Progenitor cell of endocrine pancreas (in vitro differentiated cells): Measurements from ENCODE around the gene DISP3. TPM values are rescaled to one million over a fixed set of nuclear protein-coding genes. Genes with fewer than 3 reads are reported as not detected.

Experiments
- DNase-seq: peaks from one replicate; pipeline ENCODE4 v3.0.0; 2021; ENCODE audit warnings: low spot score; ENCODE audit not compliant: unreplicated experiment
- H3K27ac Mint-ChIP-seq: 2 replicates; pipeline ENCODE4 v1.8.0; 2021; ENCODE audit warnings: mild to moderate bottlenecking, moderate library complexity, mixed read lengths
- H3K27me3 Mint-ChIP-seq: 2 replicates; pipeline ENCODE4 v1.8.0; 2021; ENCODE audit warnings: mixed read lengths
- H3K36me3 Mint-ChIP-seq: 2 replicates; pipeline ENCODE4 v1.8.0; 2022; ENCODE audit warnings: mixed read lengths; ENCODE audit not compliant: insufficient read depth
- H3K4me1 Mint-ChIP-seq: 2 replicates; pipeline ENCODE4 v1.8.0; 2021; ENCODE audit warnings: low read depth, mixed read lengths
- H3K4me3 Mint-ChIP-seq: 2 replicates; pipeline ENCODE4 v1.8.0; 2021; ENCODE audit warnings: low read depth, mild to moderate bottlenecking, moderate library complexity, mixed read lengths
- H3K9me3 Mint-ChIP-seq: 2 replicates; pipeline ENCODE4 v1.8.0; 2021; ENCODE audit warnings: low read depth, mixed read lengths
- total RNA-seq: library from RNA; stranded (reverse); gene quantifications from 2 replicates; pipeline ENCODE4 v1.2.1, GENCODE V29; 2021
- TF ChIP-seq, protein P1 (sequence below): fragments of 200-600 bp; sonication (generic); IDR thresholded peaks from one replicate; pipeline ENCODE4 v1.5.0; 2021; ENCODE audit warnings: antibody characterized with exemption, mild to moderate bottlenecking; ENCODE audit not compliant: unreplicated experiment

Gene DISP3
- total RNA-seq, 1 donor from 2014 or later: 5.4 TPM

- DNase-seq: no peak
- TF ChIP-seq, protein P1, sequence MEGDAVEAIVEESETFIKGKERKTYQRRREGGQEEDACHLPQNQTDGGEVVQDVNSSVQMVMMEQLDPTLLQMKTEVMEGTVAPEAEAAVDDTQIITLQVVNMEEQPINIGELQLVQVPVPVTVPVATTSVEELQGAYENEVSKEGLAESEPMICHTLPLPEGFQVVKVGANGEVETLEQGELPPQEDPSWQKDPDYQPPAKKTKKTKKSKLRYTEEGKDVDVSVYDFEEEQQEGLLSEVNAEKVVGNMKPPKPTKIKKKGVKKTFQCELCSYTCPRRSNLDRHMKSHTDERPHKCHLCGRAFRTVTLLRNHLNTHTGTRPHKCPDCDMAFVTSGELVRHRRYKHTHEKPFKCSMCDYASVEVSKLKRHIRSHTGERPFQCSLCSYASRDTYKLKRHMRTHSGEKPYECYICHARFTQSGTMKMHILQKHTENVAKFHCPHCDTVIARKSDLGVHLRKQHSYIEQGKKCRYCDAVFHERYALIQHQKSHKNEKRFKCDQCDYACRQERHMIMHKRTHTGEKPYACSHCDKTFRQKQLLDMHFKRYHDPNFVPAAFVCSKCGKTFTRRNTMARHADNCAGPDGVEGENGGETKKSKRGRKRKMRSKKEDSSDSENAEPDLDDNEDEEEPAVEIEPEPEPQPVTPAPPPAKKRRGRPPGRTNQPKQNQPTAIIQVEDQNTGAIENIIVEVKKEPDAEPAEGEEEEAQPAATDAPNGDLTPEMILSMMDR: no peak
- Mint-ChIP-seq H3K4me3 (no peak overlapping the region), H3K27me3 (peaks cover 36% of the 10 kb centered on the region), H3K4me1 (peaks cover 10% of the 10 kb centered on the region), H3K9me3 (no peaks in the 10 kb centered on the region), H3K27ac (no peak overlapping the region), H3K36me3 (no peaks in the 10 kb centered on the region)
These were observed 17.3 kb upstream of the DISP3 start for GRCh38 chr1:11461531-11462137.

- Mint-ChIP-seq H3K36me3 (no peaks in the 10 kb centered on the region), H3K9me3 (no peaks in the 10 kb centered on the region), H3K4me1 (peaks cover 10% of the 10 kb centered on the region), H3K4me3 (no peak overlapping the region), H3K27ac (no peak overlapping the region), H3K27me3 (peaks cover 36% of the 10 kb centered on the region)
- no peak for DNase-seq
- TF ChIP-seq, protein P1: no peak
These were observed 16.6 kb upstream of the DISP3 start for GRCh38 chr1:11462224-11462923.

DNA sequence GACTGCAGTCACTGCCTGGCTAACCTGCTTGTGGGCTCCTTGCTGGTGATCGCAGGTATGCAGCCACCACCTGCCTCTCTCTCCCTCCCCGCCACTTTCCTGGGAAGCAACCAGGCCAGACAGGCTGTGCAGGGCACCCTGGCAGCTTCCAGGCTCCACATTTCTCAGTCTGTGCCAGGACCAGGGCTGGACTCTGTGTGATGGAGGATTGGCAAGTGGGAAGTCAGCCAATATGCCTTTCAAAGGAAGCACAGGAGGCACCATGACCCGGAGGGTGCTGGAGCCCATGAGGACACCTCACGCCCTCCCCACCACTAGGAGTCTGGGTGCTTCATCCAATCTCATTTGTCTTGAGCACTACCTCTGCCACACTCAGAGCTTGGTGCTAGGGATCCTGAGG is 15.8 kb upstream of the DISP3 start:
- no peaks in the 10 kb centered on the region for H3K9me3 Mint-ChIP-seq
- H3K4me1 Mint-ChIP-seq: peaks cover 10% of the 10 kb centered on the region
- H3K27me3 Mint-ChIP-seq: peaks cover 40% of the 10 kb centered on the region
- DNase-seq: no peak
- no peaks in the 10 kb centered on the region for H3K36me3 Mint-ChIP-seq
- H3K4me3 Mint-ChIP-seq: no peak overlapping the region
- TF ChIP-seq, protein P1: no peak
- H3K27ac Mint-ChIP-seq: no peak overlapping the region

- TF ChIP-seq, protein P1: no peak
- Mint-ChIP-seq H3K4me1 (peaks cover 1% of the 10 kb centered on the region), H3K4me3 (no peak overlapping the region), H3K36me3 (no peaks in the 10 kb centered on the region), H3K27me3 (peaks cover 48% of the 10 kb centered on the region), H3K9me3 (no peaks in the 10 kb centered on the region), H3K27ac (no peak overlapping the region)
- no peak for DNase-seq
These were observed 13.6 kb upstream of the DISP3 start for GRCh38 chr1:11465307-11465706.

- H3K4me3 Mint-ChIP-seq: no peak overlapping the region
- no peaks in the 10 kb centered on the region for H3K9me3 Mint-ChIP-seq
- H3K27me3 Mint-ChIP-seq: peaks cover 45% of the 10 kb centered on the region
These were observed 12.5 kb upstream of the DISP3 start for GRCh38 chr1:11466416-11466815.

More at GRCh38 chr1:11466416-11466815, 12.5 kb upstream of the DISP3 start:
- DNase-seq: no peak
- H3K27ac Mint-ChIP-seq: no peak overlapping the region
- no peaks in the 10 kb centered on the region for H3K36me3 Mint-ChIP-seq
- H3K4me1 Mint-ChIP-seq: peaks cover 2% of the 10 kb centered on the region
- TF ChIP-seq, protein P1: no peak
